Measurements from ENCODE around the gene RAE1.

The RAE1 gene

GRCh38 chr20:57372157-57372556 lies 21.1 kb downstream of the RAE1 start:
- DNase-seq (ENCODE audit: low read depth) = no peak

- no peak for DNase-seq (ENCODE audit: low read depth)
Measured at GRCh38 chr20:57372581-57373350, 21.7 kb downstream of the RAE1 start.

- no peak for DNase-seq (ENCODE audit: low read depth)
Measured at GRCh38 chr20:57374343-57374930, 23.4 kb downstream of the RAE1 start.

- no peak for DNase-seq (ENCODE audit: low read depth)
Measured at GRCh38 chr20:57374931-57375651, 24.0 kb downstream of the RAE1 start.

GRCh38 chr20:57375652-57376230 lies 24.7 kb downstream of the RAE1 start:
- DNase-seq (ENCODE audit: low read depth) = no peak

GRCh38 chr20:57377350-57377749 lies 26.3 kb downstream of the RAE1 start:
- no peak for DNase-seq (ENCODE audit: low read depth)

GRCh38 chr20:57378107-57378506 lies 27.1 kb downstream of the RAE1 start:
- DNase-seq (ENCODE audit: low read depth) = no peak

GRCh38 chr20:57378646-57379262 lies 27.7 kb downstream of the RAE1 start:
- no peak for DNase-seq (ENCODE audit: low read depth)

- no peak for DNase-seq (ENCODE audit: low read depth)
Measured at GRCh38 chr20:57379263-57379647, 28.2 kb downstream of the RAE1 start.

- DNase-seq (ENCODE audit: low read depth) = no peak
Measured at GRCh38 chr20:57380081-57380750, 29.2 kb downstream of the RAE1 start.

GRCh38 chr20:57381596-57382503 lies 30.8 kb downstream of the RAE1 start:
- DNase-seq (ENCODE audit: low read depth) = peak; percentile 81

- no peak for DNase-seq (ENCODE audit: low read depth)
Measured at GRCh38 chr20:57382516-57382915, 31.5 kb downstream of the RAE1 start.

GRCh38 chr20:57383447-57384347 lies 32.6 kb downstream of the RAE1 start:
- DNase-seq (ENCODE audit: low read depth) = no peak

- no peak for DNase-seq (ENCODE audit: low read depth)
Measured at GRCh38 chr20:57384486-57384885, 33.4 kb downstream of the RAE1 start.

GRCh38 chr20:57384953-57385761 lies 34.1 kb downstream of the RAE1 start:
- no peak for DNase-seq (ENCODE audit: low read depth)

- DNase-seq (ENCODE audit: low read depth) = no peak
Measured at GRCh38 chr20:57385940-57386339, 34.9 kb downstream of the RAE1 start.

- DNase-seq (ENCODE audit: low read depth) = no peak
Measured at GRCh38 chr20:57386762-57387161, 35.7 kb downstream of the RAE1 start.

- no peak for DNase-seq (ENCODE audit: low read depth)
Measured at GRCh38 chr20:57387463-57387862, 36.4 kb downstream of the RAE1 start.

- no peak for DNase-seq (ENCODE audit: low read depth)
Measured at GRCh38 chr20:57387945-57388371, 36.9 kb downstream of the RAE1 start.
